COR-L47 (cell line): ENCODE measurements around the gene PSMD13.
"Not testable (repeated sequence)": the region's sequence is repeated elsewhere in the genome, so short reads cannot be mapped to it uniquely, and the experiment has no call there.

Experiments used
- DNase-seq: peaks from one replicate; lab custom pipeline; 2025; lab: John Stamatoyannopoulos, UW

The PSMD13 gene

DNA sequence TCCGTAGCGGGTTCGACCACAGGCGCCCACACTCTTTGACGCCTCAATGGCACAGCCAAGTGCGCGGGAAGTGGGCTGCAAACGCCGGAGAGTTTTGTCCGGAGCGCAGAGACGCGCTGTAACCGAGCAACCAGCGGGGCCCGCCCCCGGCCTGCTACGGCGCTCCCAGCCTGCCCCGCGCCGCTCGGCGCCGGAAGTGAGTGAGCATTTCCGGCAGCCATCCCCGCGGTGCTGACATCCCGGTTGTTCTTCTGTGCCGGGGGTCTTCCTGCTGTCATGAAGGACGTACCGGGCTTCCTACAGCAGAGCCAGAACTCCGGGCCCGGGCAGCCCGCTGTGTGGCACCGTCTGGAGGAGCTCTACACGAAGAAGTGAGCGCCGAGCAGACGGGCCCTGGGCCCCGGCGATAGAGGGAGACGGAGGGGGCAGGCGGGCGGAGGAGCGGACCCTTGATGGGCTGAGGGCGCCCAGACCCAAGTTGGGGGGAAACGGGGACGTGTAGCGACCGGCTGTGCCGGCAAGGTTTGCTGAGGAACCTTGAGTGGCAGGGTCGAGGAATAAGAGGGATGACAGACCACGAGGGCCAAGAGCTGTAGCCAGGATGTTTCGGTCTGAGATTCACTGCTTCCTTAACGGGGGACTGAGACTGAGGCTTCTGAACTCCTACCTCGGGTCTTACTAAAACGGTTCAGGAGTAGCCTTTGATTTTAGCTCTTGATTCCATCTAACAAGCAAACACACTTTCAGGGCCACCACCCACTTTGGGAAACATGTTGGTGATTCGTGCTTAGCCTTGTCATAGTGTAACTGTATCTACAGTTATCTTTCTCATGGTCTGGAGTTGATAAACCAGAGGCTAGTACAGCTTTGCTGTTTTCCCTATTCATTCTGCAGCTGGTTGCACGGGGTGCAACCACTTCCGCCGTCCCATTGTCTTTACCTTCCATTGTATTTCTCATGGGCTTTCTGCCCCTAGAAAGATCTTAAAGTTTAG, at the start of gene PSMD13:
PSMD13 (plus strand) TSS at position 203 of the 994 bp plus-strand sequence; CDS start at position 277, 74 bp downstream.
- DNase-seq = peak; percentile 79

DNA sequence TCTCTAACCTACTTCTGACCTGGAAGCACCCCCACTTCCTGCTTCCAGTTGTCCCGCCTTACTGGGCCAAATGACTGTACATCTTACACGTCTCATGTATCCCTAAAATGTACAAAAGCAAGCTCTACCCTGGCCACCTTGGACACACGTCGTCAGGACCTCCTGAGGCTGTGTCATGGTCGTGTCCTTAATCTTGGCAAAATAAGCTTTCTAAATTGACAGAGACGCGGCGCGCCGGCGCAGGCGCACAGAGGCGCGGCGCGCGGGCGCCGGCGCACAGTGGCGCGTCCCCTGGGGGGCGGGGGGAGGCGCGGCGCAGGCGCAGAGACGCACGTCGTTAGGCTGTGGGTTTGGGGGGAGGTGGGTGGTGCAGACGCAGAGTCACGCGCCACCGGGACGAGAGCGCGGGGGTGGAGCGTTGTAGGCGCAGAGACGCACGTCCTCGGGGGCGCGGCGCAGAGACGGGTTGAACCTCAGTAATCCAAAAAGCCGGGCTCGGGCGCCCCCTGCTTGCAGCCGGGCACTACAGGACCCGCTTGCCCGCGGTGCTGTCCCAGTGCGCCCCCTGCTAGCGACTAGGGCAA, 47.5 kb upstream of the PSMD13 start:
- DNase-seq = not testable (repeated sequence)

DNA sequence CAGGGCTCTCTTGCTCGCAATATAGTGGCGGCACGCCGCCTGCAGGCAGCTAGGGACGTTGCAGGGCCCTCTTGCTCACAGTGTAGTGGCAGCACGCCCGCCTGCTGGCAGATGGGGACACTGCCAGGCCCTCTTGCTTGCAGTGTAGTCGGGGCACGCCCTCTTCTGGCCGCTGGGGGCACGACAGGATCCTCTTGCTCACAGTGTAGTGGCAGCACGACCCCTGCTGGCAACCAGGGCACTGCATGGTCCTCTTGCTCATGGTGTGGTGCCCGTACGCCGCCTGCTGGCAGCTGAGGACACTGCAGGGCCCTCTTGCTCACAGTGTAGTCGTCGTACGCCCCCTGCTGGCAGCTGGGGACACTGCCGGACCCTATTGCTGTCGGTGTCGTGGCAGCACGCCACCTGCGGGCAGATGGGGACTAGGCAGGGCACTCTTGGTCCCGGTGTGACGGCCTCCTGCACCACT, 46.9 kb upstream of the PSMD13 start:
- not testable (repeated sequence) for DNase-seq

GRCh38 chr11:190546-190945, 46.2 kb upstream of the PSMD13 start:
- DNase-seq = not testable (repeated sequence)

- DNase-seq = not testable (repeated sequence)
These were observed 45.0 kb upstream of the PSMD13 start for GRCh38 chr11:191490-192478.

GRCh38 chr11:192674-193128, 44.1 kb upstream of the PSMD13 start, which contains the start of gene SCGB1C1:
SCGB1C1 (plus strand) TSS chr11:193078; CDS start chr11:193100, 22 bp downstream.
- DNase-seq = not testable (repeated sequence)

- DNase-seq = not testable (repeated sequence)
These were observed 43.3 kb upstream of the PSMD13 start for GRCh38 chr11:193481-193880.

GRCh38 chr11:196786-197731, 39.7 kb upstream of the PSMD13 start:
- DNase-seq = no peak

DNA sequence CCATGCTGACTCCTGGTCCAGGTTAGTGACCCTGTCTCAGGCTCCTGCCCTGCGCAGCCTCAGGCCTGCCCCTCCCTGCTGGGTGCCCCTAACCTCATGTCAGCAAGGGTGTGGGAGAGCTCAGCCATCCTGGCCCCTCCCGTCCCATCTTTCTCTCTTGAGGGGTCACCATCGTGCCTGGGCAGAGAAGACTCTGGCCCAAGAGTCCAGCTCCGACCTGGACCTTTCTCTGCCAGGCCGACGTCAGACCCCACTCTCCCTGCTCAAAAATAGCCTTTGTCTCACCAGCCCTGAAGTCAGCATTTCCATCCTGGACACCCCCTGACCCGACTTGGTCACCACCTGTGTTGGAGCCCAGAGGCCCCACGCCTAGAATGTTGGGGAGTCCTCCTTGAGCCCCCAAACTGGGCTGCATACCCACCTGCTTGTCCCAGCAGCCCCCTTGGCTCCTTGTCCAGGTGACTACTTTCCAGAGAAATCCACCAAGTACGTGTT, 39.0 kb upstream of the PSMD13 start:
- DNase-seq = no peak

DNA sequence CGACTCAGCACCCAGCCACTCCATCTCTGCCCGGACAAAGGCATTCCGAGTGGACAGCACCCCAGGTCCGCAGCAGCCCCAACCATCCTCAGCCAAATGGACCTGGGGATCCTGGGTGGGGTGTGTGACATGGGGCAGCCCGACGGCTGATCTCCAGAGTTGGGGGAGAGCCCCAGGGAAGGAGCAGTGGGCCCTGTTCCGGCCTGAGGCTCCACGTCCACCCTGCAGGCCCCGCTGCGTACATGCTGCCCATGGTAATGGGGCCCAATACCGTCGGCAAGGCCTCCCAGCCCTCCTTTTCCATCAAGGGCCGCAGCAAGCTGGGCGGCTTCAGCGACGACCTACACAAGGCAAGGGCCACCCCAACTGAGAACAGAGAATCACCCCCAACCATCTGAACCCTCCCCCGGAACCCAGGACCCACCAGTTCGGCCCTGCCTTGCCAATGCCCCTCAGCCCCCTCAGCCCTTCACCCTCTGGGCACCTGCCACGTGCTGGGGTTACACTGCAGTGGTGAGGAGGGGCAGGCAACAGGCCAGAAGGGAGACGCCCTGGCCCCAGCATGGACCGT, 38.5 kb upstream of the PSMD13 start:
- no peak for DNase-seq

DNA sequence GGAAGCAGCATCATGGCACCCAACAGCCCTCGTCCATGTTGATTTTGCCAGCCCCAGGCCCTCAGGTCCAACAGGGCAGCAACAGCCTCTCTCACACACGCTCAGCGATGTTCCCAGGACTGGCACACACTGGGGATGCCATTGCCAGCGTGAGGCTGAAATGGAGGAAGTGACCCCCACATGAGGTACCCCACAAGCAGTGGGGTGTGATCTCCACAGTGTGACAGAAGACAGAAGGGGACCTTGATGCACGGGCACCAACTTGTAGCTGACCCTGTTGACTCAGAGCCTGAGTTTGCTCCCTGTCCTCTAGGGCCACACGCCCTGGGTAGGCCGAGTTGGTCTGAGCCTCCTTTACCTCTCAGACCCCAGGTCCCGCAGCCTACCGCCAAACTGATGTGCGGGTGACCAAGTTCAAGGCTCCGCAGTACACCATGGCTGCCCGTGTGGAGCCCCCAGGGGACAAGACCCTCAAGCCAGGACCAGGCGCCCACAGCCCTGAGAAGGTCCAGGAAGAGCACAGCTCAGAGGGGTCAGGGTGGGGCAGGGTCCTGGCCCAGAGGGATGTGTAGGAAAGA, 37.7 kb upstream of the PSMD13 start:
- DNase-seq = no peak

DNA sequence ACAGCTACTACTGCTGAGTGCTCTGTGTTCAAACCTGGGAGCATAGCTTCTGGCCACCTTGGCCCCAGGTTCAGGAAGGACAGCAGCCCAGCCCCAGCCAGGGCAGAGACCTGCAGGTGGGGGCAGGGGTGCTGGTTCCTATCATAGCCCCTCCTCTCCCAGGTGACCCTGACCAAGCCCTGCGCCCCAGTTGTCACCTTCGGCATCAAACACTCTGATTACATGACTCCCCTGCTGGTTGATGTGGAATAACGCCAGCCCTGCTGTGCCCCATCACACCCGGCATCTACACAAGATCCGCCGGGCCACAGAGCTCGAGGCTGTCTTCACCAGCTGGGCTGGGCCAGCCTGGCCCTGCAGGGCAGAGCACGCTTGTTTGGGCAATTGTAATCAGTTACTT, 37.0 kb upstream of the PSMD13 start:
- no peak for DNase-seq

DNA sequence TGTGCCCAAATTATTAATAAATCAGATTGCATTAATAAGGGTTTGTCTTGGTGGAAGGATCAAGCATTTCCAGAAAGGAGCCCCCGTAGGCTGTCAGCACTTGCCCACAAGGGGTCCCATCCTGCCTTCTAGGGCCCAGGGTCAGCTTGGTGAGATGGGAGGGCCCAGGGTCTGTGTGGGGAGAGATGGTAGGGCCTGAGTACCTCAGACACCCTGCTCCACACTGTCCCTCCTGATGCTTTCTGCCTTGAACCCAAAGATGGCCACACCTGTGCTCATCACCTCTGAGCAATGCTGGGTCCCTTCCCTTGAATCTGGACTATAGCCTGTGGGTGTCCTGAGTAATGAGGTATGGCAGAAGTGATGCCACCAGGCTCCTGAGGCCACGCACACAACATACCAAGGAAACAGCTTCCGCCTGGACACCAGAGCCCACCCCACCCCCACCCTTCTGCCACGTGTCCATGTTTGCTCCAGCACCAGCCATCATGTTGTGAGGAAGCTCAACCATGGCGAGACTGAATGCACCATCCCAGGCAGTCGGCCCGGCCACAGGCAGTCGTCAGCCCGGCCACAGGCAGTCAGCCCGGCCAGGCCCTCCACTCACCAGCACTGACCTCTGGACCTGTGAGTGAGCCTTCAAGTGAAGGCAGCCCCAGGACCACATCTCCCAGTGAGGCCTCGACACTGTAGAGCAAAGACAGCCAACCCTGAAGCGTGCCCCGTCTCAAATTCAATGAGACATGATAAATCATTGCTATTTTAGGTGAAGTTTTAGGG, 36.4 kb upstream of the PSMD13 start:
- DNase-seq = no peak

- no peak for DNase-seq
These were observed 34.8 kb upstream of the PSMD13 start for GRCh38 chr11:201966-202365.

DNA sequence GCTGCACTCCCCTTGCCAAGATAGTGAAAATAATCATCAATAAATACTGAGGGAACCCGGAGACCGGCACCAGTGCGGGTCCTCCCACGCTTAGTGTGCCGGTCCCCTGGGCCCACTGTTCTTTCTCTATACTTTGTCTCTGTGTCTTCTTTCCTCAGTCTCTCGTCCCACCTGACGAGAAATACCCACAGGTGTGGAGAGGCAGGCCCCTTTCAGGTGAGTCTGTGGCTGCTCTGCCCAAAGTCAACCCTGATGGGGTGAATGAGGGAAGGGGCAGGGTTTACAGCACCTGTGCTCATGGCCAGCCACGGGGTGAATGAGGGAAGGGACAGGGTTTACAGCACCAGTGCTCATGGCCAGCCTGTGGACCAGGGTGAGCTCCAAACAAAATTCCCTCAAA, 34.3 kb upstream of the PSMD13 start:
- DNase-seq = no peak

DNA sequence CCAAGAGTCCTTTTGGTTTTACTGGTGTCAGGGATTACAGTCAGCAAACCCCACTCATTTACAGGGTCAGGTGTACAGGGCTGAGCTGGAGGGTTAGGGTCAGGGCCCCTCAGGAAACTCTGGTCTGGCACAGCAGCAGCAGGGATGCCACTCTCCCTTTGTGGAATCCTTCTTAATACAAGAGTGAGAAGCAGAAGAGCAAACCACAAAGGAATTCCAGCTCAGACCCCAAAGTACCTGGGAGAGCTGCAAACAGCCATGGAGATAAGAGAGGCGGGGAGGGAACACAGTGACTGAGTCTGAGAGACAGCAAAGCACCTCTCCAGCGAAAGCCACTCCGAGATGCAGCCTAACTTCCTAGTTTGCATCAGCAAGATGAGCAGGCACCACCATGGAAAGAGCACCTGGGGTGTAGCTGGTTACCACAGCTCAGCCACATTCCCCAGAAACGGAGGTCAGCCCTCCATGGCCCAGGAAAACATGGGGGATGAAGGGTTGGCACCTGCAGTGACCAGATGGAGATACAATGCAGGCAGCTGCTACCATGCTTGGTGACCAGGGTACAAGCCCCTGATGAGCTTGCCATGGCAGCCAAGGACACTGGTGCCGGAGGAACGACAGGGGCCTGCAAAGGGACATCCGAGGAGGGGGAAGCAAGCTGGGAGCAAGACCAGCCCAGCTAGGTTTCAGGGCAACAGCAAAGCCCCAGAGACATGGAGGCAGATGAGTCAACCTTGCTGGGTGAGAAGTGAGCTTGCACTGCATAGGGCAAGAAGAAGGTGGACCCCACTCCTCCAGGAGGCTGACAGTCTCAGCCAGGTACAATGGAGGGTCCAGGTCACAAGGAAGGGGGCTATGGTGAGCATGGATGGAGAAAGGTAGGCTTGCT, 33.5 kb upstream of the PSMD13 start:
- no peak for DNase-seq

- DNase-seq = no peak
These were observed 32.7 kb upstream of the PSMD13 start for GRCh38 chr11:203945-204586.
